Brain pericyte (primary cell): ENCODE results near the gene SKIDA1.

Source experiments
- DNase-seq: peaks from one replicate; pipeline ENCODE4 v3.0.0-alpha.2; 2012; ENCODE audit warnings: low read depth, low spot score

The SKIDA1 gene

DNA sequence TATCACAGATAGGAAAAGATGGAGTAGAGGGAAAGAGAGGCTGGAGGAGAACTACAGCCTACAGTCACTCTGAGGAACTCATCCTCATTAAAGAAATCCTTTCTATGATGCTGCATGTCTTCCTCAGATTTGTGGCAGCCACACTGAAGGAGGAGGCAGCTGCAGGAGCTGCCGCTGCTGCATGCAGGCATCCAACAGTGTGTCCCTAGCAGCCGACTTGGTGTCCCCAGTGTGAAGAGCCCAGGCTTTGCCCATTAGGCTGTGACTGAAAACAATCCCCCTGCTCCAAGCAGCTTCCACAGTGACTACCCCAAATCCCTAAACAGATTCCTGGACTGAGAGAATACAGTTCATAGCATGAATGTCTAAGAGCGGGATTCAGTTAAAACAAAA is 23.1 kb downstream of the SKIDA1 start:
- DNase-seq: no peak

DNA sequence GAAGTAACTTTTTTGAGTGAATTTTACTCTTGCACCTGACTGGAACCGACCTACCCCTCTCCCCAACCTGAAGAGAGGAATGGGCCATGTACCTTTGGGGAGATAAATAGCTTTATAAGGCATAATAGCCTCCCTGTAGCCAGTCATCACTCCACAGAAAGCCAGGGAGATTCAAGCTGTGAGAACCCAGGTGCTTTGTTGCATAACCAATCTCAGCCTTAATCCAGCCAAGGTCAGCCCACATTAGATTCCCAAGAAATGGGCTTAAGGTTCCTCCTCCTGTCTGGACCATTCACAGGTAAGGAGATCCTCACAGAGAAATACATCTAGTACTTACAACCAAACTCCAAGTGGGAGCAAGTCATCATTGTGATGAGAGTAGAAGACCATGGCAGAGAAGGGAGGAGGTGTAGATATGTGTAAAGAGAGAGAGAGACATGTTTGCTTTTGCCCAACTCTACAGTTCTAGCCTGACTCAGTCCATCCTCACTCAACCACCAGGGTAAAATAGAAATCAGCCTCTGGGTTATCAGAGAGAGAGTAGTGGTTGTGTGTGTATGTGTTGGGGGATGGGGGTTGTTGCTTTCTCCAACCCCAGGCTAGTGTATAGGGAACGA is 23.6 kb downstream of the SKIDA1 start:
- DNase-seq: no peak

DNA sequence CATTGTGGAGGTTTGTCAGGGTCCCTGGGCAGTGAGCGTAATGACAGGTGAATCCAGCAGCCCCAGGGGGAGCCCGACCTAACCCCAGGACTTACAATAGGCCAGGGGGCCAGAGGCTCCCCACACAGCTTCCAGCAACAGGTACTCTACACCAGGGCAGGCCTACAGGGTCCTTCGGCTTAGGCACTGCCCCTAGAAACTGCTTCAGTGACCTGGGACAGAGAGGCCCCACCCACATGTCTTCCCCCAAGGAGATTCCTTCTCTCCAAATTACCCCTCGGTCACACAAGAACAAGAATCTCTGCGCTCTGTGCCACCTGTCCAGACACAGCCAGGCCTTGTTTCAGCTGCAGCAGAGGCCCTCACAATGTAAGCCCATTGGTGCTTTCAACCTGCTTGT is 24.4 kb downstream of the SKIDA1 start:
- DNase-seq: no peak

DNA sequence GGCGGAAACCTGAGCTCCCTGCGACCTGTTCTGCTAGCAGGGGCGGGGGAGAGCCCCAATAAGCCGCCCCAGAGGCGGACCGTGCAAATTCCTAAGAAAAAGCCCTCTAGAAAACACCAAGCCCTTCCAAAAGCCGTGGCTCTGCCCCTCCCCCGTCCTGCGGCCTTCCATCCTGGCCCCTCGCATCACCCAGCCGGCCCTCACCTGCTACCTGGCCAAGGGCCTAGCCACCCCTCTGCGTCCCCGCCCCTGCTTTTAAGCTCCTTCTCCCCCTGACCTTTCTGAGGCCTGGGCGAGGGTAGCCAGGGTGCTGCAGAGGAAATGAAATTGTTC is 24.9 kb downstream of the SKIDA1 start:
- DNase-seq: no peak

DNA sequence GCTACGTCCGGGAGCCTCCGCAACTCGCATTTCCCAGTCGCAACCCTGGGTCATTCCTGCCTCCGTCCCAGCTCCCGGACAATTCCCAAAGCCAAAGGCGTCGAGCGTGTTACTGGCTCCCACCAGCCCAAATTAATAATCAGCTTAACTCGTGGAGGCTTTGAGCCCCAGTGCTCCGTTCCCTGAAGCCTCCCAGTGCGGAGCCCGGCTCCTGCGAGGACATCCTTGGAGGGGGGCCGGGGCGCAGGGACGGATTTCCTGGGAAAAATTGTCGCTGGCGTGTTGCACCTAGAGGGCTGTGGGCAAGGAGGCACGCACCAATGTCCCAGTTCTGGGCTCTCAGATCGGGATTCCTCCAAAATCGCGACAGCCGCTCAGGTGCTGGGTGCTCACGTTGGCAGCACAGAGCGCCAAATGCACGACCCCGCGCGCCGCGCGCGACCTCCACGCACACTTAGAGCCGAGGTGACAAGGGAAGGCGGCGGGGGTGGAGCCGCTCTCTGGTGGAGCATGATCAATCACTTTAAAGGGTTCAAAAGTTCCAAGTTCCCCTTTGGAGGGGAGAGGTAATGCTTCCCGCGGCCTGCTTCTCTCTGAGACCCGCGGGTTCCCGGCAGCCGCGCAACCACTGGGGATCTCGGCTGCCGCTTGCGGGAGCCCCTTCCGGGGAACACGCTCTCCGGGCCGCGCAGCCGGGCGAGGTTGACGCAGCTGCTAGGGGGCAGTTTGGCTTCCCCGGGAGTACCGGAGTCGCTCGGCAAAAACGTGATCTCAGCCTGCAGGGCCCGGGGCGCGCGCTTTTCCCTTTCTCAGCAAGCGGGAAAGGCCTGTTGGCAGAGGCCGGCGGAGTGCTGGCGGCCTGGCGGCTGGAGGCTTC is 25.5 kb downstream of the SKIDA1 start:
- no peak for DNase-seq

DNA sequence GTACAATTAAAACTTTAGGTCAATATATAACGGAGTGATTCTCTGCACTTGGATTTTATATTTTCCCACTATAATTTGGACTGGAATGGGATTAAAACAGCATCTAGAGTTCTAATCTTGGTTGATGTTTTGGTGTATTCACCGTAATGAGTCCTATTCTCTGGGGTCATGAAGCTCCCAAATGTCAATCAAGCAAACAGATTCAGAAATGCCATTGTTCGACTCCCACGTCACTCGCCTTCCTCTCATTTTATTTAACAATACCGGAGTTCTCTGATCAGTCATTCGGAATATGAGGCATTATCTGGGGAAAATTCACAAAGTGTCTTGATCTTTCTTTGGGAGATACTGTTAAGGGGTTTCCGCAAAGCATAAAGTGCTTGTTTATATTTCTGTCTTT is 26.5 kb downstream of the SKIDA1 start:
- no peak for DNase-seq

DNA sequence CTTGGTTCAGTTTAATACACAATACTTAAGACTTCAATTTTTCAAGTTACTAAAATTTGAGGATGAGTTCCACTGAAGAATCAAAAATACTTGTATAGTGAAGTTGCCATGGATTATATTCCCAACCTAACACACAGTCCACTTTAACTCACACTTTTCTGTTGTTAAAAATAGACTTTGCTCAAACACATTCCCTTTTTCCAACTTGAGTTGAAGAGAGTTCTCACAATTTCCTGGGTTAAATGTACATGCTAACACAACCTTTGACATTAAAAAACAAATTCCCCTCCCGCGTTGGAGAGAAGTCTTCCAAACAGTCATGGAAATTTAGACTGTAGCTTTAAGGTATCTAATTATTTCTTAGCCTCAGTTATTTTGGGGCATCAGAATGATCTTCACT is 27.1 kb downstream of the SKIDA1 start:
- no peak for DNase-seq

DNA sequence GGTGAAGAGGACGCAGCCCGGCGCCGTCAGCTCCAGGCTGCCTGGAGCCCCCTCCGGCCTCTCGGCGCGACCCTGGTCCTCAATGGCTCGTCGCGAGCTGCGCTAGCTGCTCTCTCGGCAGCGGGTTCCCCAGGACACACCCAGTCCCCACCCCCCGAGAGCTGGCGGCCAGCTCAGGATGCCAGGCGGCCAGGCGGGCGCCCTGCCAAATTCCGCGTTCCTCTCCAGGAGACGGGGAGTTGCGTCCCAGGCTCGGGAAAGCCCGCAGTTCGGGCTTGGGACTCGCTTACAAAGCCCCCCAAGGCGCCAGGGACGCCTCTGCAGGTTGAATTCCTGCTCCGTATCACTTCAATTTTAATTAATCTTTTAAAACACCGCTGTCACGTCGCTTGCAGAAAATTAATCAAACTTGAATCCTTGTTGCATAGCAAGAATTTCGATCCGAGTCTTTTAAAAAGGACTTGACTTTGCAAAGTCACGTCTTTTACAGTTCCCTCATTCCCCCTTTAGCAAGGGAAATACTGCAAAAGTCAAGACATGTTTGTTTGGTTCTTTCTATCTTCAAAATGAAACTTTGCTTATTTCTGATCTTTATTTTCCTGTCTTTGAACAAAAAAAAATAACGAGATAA is 28.2 kb downstream of the SKIDA1 start:
- DNase-seq: no peak

DNA sequence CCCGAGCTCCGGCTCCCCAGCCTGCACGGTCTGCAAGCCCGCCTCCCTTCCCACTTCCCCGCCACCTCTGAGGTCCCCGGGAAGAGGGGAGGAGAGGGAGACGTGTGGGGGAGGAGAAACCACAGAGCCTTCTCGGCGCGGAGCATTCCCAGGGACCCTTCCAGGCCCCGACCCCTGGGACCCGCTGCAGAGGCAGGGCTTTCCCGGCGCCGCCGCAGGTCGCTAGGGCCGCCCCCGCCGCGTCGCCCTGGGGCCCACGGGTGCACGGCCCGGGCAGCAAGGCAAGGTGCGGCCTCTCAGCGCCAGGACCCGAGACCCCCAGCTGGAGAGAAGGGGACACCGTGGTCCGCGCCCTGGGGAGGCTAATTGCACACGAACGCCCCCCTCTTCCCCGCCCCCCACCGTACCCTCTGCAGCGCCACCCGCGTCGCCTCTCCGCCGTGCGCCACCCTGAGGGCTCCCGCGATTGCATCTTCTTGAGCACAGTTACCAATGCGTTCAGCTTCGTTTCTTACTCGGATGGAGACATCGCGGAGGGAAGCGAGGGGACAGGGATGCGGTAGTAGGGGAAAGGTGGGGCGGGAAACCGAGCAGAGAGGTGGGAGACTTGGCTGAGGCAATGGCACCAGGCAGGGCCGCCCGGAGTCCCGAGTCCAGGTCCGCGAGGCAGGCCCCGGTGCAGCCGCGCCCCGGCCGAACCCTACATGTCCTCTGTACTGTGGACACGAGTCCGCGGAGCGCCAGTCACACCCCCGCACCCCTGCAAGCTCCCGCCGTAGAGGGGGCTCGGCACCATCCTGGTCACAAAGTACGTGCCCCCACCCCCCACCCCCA is 28.9 kb downstream of the SKIDA1 start:
- DNase-seq: no peak

DNA sequence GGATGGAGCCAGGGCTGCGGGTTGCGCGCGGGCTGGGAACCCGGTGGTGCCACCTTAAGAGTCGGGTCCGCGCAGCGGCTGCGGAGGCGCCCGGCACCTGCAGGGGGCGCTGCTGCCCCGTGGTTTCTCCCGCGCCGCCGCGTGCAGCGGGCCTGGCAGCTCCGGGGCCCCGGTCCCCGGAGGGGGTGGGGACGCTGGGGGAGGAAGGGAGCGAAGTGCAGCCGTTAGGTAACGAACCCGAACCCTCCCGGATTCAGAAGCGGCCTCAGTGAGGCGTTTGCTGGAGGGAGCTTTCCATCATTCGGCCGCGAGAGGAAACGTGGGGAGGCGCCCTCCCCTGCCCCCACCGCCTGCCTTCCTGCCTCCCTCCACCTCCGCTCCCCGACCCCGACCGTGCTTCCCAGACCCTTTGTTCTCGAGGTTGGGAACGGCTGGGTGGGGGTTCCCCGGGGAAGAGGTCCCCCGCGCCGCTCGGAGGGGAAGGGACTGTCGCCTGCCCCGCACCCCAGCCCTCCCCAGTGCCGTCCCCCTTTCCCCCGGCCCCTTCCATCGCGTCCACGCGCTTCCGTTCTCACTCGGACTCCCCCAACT is 29.6 kb downstream of the SKIDA1 start:
- no peak for DNase-seq

DNA sequence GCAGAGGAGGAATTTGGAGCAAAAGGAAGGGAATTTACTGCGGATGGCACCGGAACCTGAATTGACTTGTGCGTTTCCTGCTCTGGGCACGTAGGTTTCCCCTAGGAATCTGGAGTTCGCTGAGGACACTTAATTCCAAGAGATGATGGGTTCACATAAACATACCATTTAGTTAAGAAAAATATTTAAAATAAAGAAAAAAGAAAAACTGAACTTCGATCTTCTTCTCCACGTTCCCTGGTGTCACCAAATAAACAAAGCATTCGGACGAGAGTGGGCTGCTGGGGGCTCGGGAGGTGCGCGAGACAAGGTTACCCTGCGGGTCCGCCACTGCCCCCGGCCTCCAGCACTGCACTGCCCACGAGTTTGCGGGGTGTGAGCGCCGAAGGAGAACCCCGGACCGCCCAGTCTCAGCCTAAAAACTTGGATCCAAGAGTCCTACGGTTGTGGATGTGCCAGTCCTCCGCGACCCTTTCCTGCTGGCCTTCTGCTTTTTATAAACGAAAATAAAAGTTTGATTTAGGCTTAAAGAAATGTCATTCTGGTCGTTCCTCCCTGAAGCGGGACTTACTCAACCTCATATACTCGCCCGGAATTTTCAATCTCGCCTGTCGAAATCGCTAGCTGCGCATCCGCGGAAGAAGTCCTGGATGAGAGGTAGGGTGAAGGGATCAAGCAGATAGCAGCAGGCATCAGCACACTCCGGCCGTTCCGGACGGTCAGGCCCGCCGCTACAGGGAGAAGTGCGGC is 30.3 kb downstream of the SKIDA1 start:
- DNase-seq: no peak

DNA sequence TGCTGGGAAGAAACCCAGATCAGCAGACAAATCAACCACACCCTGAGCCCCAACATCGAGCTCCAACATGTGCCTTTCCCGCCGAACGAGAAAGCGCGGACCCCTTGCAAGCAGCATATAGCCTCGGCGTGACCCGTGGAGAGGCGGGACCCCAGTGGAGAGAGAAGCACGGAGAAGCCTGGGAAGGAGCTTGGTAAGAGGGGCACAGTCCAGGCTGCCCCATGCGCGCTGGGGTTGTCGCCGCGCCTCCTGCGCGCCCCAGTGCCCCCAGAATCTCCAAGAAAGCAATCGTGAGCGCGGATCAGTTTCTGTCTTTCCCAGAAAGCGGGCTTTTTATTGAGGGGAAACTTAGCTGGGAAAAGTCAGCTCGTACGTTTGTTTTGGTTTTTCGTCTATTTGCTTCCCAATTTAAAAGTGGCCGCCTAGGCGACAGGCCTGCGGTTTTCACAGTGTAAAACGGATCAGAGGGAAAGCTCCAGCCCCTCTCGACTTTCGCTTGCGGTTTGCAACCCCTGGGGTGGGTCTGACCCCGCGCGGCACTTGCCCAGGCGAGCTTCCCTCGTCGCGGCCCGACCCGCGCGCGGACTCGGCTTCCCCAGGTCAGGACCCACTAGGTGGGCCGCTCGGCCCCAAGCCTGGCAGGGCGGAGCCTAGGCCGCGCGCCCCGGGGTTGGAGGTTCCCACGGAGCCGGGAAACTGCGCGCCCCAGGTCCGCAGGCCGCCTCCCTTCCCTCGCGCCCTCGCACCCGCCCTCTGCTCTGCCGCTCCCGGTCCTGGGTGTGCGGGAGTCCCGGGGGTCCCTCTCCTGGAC is 31.1 kb downstream of the SKIDA1 start:
- DNase-seq: no peak

DNA sequence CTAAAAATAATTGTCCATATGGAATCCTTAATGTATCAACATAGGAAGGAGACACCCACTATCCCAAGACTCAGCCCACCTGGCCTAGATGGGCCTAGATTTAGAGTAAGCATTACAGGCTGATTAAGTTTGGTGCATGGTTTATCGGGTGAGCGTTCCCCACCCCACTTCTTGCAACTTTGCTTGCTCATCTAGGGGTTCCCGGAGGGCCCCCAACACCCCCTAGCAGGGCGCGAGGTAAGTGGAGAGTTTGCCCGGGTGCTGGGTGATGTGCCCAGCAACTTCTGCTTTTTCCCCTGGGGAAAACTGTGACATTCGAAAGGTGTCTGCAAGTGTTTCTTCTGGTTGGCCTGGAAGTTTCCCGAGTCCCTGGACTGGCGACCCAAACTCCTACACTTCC is 31.7 kb downstream of the SKIDA1 start:
- no peak for DNase-seq

DNA sequence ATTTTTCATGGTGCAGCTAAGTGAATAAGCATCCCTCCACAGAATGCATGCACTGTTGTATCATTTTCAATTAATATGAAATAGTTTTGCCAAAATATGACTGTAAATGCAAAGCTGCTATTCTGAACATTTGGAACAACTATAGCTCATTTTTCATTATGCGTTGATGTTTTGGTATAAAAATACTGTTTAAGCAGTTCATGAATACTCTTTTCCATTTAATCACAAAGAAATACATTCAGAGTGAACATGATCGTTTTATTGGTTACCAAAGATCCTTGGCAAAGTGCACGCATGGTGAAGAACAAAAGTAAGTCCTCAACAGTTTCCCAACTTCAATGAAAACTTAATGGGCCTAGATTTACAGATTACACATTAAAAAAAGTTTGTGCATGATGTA is 33.1 kb downstream of the SKIDA1 start:
- no peak for DNase-seq

DNA sequence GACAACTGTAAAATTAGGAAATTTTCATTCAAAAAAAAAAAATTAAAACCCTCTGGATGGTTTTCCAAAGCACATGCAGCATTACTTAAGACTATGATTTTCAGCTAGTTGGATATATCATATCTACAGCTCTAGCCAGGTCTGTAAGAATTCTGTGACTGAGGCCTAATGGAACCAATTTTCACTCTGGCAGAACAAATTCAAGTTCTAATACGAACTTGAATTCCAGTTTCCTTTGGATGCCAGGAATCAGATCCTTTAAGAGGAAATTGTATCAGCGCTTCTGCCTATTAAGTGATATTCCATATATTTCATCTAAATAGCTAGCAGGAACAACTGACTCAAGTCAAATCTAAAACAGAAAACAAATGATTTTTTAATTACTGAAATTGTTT is 34.8 kb downstream of the SKIDA1 start:
- DNase-seq: no peak

DNA sequence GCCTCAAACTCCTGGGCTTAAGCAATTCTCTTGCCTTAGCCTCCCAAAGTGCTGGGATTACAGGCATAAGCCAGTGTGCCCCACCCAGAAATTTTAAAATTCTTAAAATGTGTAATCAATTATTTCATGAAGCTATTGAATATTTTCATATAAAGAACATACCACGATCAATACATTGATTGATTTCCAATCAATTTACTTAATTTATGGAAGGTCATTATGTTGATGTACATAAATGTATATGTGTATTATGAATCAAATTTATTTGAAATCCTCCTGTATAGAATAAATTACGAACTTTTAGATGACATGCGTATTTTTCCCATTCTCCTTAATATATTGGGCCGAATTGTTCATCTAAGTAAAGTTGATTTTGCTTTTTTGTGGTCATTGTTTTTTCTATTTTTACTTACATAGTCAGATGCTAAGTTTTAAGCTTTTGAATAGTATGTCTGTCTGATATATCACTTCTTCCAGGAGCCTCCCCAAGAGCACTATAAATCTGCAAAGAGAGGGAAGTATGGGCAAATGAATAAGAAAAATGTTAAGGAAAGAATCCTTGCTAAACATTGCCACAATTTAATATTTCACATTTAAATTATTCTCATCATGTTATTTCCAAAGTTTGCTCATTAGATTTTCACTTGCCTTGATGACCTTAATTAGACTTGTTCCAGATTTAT is 35.3 kb downstream of the SKIDA1 start:
- DNase-seq: no peak

DNA sequence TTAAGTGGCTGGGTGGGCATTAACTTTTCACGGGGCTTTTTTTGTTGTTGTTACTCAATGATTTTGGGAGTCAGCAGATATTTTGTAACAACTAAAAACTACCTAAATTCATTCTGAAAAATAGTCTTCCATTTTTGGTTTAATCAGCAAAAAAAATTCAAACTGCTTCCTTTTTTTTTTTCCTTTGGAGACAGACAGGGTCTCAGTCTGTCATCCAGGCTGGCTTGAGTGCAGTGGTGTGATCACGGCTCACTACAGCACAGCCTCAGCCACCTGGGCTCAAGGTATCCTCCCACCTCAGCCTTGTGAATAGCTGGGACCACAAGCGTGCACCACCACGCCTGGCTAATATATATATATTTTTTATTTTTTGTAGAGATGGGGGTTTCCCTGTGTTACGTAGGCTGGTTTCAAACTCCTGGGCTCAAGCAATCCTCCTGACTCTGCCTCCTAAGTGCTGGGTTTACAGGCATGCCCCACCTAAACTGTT is 36.5 kb downstream of the SKIDA1 start:
- no peak for DNase-seq

DNA sequence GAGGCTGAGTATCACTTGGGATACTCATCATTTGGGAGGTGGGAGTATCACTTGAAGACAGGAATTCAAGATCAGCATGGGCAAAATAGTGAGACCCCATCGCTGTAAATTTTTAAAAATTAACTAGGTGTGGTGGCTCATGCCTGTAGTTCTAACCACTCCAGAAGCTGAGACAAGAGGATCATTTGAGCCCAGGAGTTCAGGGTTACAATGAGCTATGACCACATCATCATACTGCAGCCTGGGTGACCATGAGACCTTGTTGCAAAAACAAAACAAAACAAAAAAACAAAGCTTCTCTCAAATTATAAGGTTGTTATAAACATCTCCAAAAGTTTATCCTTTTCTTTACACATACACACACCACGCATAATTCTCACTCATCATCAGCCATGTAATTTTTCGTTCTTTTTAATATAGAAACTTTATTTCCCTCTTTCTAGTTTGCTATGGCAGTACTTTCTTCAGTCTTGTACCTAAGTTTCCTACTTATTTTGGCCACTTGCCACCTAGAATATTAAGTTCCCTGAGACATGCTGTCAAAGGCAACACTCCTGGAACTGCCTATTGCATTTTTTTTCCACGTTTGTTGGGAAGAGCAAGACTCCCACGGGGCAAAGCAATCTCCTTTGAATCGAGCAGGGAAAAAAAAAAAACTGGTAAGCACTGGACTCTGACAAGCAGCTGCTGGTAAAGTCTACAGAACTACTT is 37.1 kb downstream of the SKIDA1 start:
- no peak for DNase-seq
